ENCODE results near the gene RSPH10B2.
"Not testable (repeated sequence)": the region's sequence is repeated elsewhere in the genome, so short reads cannot be mapped to it uniquely, and the experiment has no call there.

The RSPH10B2 gene

GRCh38 chr7:6792113-6792872 is 38.4 kb downstream of the RSPH10B2 start:
- not testable (repeated sequence) for DNase-seq (ENCODE audit: low spot score)

DNA sequence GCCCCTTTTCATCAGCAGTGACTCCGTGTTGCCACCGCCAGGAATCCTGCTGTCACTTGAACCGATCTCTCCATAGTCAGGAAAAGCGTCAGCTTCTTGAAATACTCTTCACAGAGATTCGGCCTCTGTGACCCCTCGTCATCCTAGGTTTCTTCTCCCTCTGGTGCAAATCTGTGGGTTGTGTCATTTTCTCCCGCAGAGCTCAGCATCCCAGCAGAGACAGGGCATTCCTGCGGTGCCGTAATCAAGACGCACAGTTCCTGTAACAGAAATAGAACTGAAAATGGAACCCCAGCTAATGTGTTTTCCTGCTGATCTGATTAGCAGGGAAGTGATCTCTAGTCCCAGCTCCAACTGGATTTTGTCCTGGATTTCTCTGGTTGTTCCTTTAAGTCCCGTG is 40.4 kb downstream of the RSPH10B2 start:
- not testable (repeated sequence) for DNase-seq (ENCODE audit: low spot score)

GRCh38 chr7:6797218-6797617 is 43.3 kb downstream of the RSPH10B2 start:
- not testable (repeated sequence) for DNase-seq (ENCODE audit: low spot score)

GRCh38 chr7:6798047-6798446 is 44.1 kb downstream of the RSPH10B2 start:
- not testable (repeated sequence) for DNase-seq (ENCODE audit: low spot score)

DNA sequence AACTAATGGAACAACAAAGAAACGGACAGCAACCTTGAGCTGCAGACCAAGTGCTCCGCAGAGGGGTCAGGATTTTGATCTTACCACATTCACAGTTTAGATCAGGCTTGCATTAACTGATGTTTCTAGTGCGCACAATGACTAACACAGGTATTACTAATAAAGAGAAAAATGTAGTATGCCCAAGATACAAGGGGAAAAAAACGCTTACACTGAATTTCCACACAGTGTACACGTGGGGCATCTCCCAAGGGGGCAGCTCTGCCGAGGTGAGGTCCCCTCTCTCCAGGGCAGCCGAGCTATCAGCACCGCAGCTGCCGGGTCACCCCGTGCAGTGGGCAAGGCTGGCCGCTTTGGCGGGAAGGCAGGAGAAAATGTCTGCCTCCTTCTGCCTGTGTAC is 46.0 kb downstream of the RSPH10B2 start:
- not testable (repeated sequence) for DNase-seq (ENCODE audit: low spot score)

DNA sequence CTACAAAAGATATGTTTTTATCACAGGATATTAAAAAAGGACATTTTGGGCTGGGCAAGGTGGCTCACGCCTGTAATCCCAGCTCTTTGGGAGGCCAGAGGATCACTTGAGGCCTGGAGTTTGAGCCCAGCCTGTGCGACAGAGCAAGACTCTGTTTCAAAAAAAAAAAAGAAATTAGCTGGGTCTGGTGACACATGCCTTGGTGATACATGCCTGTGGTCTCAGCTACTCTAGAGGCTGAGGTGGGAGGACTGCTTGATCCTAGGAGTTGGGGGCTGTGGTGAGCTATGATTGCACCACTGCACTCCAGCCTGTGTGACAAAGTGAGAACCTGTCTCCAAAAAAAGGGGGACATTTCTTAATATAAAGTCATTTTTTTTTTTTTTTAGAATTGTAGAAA is 46.4 kb downstream of the RSPH10B2 start:
- DNase-seq (ENCODE audit: low spot score), result not testable (repeated sequence)

- DNase-seq (ENCODE audit: low spot score), result not testable (repeated sequence)
Observed at GRCh38 chr7:6807393-6807918, 53.6 kb downstream of the RSPH10B2 start.

DNA sequence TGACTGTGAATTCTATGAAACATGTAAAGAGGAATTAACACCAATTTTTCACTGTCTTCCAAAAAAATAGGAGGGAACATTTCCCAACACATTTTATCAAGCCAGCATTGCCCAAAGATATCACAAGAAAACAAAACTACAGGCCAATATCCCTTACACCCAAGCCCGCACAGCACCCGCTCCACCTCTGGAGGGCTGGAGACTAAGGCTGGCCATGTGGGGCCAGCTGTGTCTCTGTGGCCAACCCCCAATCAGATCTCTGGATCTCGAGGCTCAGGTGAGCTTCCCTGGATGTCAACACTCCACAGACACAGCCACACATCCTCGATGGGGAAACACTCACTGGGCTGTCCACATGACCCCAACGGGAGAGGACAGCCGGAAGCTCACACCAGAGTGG is 54.1 kb downstream of the RSPH10B2 start:
- DNase-seq (ENCODE audit: low spot score), result not testable (repeated sequence)

DNA sequence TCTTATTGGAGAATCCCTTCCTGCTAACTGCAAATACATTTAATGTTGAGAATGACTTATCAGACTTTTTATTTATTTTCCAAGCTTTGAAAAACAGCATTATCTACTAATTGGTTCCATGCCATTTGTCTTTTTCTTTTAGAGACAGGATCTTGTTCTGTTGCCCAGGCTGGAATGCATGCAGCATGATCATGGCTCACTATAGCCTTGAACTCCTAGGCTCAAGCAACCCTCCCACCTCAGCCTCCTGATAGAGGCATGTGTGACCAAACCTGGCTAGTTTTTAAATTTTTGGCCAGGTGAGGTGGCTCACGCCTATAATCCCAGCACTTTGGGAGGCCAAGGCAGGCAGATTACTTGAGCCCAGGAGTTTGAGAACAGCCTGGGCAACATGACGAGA is 59.1 kb downstream of the RSPH10B2 start:
- DNase-seq (ENCODE audit: low spot score), result not testable (repeated sequence)

- DNase-seq (ENCODE audit: low spot score), result not testable (repeated sequence)
Observed at GRCh38 chr7:6815470-6815869, 61.6 kb downstream of the RSPH10B2 start.

DNA sequence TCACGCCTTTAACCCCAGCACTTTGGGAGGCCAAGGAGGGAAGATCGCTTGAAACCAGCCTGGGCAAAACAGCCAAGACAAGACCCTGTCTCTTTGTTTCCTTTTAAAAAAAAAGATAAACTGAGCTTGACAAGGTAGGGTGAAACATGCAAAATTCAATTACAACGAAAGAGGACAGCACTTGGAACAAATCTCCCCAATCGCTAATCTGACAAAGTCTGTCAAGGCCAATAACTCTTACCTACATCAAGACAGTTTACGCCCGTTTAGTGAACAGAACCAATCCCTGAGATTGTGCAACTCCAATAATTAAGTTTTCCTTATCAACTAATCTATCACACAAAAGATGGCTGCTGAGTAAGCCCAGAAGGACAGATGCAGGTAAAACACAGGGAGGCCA is 67.7 kb downstream of the RSPH10B2 start:
- not testable (repeated sequence) for DNase-seq (ENCODE audit: low spot score)

DNA sequence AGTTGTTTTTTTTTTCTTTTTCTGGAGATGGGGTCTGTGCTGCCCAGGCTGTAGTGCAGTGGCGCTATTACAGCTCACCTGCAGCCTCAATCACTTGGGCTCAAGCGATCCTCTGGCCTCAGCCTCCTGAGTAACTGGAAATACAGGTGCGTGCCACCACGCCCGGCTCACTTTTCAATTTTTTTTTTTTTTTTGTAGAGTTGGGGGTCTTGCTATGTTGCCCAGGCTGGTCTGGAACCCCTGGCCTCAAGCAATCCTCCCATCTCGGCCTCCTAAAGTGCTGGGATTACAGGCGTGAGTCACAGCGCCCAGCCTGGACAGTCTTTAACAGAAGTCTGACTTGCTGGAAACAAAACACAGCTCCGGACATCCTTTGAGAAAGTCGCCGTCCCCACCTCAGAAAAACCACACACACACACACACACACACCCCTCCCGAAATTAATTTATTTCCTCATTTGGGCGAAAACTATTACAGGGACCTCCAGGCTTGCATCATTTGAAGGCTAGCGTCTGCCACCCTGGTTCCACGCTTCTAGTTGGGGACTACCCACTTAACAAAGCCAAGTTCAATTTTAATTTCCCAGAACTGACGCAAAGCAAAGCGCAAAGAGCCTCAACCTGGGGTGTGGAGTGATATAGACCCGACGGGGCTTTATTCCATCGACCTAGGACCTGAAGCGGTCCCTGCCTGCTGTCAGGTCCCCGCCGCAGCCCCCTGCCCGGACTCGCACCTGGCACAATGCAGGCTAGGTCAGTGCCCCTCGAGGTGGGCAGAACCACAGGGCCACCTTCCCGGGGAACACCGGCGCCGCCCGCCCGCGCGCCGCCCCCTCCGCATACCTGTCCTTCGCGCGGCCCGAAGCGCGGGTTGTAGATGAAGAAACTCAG is 71.6 kb downstream of the RSPH10B2 start:
- DNase-seq (ENCODE audit: low spot score), result not testable (repeated sequence)

GRCh38 chr7:6826151-6826550 is 72.2 kb downstream of the RSPH10B2 start, which contains the start of gene CCZ1B:
TSS of gene CCZ1B (minus strand) at chr7:6826275. CDS start at chr7:6826197, 78 bp downstream.
- not testable (repeated sequence) for DNase-seq (ENCODE audit: low spot score)

DNA sequence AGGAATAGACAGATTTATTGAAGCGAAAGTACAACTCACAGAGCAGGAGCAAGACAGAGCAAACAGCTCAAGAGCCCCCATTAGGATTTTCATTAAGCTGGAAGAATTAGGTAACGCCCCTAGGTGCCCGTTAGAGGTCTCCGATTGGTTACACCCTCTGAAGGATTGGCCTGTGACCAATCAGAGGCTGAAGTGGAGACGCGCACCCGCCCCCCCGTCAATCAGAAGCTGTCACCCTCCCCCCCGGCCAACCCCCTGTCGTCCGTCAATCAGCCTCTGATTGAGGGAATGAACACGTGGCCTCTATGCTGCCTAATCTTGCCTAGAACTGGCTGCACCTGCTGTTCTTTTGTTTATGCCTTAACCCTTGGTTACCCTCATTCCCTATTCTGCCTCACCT is 73.3 kb downstream of the RSPH10B2 start:
- not testable (repeated sequence) for DNase-seq (ENCODE audit: low spot score)

GRCh38 chr7:6829616-6830015 is 75.7 kb downstream of the RSPH10B2 start:
- DNase-seq (ENCODE audit: low spot score), result not testable (repeated sequence)

DNA sequence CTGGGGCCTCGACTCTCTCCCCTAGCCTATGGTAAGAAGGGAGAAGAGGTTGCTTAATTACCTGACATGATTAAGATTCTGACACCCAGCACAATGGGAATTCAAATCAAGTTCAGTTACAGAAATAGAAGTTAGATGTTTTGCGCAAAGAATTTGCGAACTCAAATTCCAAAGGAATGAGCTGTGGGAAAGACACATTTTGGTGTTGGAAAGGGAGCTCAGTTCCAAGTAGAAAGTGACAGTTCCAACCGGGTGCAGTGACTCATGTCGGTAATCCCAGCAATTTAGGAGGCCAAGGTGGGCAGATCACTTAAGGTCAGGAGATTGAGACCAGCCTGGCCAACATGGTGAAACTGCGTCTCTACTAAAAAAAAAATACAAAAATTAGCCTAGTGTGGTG is 76.1 kb downstream of the RSPH10B2 start:
- not testable (repeated sequence) for DNase-seq (ENCODE audit: low spot score)

DNA sequence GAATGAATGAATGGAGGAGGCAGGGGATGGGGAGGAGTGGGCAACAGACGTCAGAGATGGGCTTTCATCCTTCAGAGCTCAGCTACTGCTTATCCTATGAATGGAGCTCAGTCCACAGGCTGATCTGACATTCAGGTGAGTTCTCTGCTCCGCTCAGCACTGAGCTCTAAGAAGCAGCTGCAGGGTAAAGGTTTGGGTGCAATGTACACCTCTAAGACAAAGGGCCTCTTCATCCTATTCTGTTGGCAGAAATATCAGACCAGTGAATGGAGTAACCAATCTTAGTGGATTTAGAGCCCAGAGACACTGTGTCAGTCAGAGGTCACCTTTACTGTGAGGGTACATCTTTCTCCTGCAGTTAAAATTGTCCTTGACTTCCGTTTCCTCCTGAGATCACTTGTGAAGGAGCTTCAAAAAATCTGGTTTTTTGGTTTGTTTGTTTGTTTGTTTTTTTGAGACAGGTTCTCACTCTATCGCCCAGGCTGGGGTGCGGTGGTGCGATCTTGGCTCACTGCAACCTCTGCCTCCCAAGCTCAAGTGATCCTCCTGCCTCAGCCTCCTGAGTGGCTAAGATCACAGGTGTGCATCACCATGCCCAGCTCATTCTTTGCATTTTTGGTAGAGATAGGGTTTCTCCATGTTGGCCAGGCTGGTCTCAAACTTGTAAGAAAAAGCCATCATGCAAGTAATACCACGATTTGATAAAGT is 77.3 kb downstream of the RSPH10B2 start:
- DNase-seq (ENCODE audit: low spot score), result no peak

DNA sequence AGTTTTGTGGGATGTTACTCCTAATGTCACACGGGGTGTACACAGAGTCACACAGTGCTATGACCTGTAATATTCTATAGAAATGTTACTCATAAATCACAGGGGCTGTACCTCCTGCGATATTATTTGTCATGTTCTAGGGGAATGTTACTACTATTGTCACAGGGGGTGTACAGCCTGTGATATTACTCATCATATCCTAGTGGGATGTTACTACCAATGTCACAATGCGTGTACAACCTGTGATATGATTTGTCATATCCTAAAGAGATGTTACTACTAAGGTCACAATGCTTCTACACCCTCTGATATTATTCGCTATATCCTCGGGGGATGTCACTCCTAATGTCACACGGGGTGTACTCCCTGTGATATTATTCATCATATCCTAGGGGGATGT is 79.7 kb downstream of the RSPH10B2 start:
- DNase-seq (ENCODE audit: low spot score), result no peak

DNA sequence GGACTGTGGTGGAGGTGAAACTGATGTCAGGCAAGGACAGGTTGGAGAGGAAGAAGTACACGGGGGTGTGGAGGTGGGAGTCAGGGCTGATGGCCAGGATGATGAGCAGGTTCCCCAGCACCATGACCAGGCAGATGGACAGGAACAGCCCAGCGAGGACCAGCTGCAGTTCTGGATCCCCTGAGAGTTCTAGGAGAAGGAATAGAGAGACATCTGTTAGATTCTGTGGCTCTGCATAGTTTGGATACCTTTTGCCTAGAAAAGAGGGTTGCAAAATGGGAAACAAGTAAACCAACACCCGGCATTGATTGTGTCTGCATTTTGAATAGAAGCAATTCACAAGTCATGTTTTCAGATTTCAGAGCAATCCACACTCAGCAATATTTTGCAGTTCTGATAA is 81.6 kb downstream of the RSPH10B2 start:
- DNase-seq (ENCODE audit: low spot score), result not testable (repeated sequence)

- not testable (repeated sequence) for DNase-seq (ENCODE audit: low spot score)
Observed at GRCh38 chr7:6837081-6837480, 83.2 kb downstream of the RSPH10B2 start.

GRCh38 chr7:6842278-6842921 is 88.5 kb downstream of the RSPH10B2 start:
- DNase-seq (ENCODE audit: low spot score), result not testable (repeated sequence)
